ENCODE measurements around the gene NDUFV2. TPM values are rescaled to one million over a fixed set of nuclear protein-coding genes. Genes with fewer than 3 reads are reported as not detected.
"Not testable (repeated sequence)": the region's sequence is repeated elsewhere in the genome, so short reads cannot be mapped to it uniquely, and the experiment has no call there.

NDUFV2 gene
- polyA plus RNA-seq, 2 donors: 163 to 222 TPM

DNA sequence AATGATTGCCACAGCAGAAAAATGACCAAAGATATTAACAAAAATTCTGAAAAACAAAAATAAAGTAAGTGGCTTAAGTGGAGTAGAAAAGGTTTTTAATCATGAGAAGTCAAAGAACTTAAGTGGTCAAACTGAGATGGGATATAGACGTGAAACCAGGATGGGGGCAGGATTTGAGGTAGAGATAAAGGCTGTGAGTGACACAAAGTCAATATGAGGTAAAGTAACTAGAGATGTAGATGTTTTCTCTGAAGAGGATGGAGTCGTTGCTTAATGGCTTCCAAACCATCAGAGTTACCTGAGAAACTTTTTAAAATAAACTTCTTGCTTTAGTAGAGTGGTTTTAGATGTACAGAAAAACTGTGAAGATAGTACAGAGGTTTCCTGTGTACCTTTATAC lies 55.3 kb downstream of the NDUFV2 start:
- H3K9me3 ChIP-seq (ENCODE audit: control insufficient read depth in 2 of 2, insufficient read depth in 1 of 2, low read depth in 1 of 2, low read length in 1 of 2): no peaks in the 10 kb centered on the region
- peaks cover 0 to 3% of the 10 kb centered on the region in 2 donors for H3K4me1 ChIP-seq (ENCODE audit: control insufficient read depth in 2 of 2, insufficient read depth in 2 of 2, low read length in 1 of 2)
- 44 to 49% methylated on average over 2 of the region's 2 CpGs for WGBS, 2 donors

GRCh38 chr18:9160014-9160413 lies 57.5 kb downstream of the NDUFV2 start:
- Histone ChIP-seq H3K27me3 (ENCODE audit: control insufficient read depth in 1 of 2, insufficient read depth in 2 of 2, low read length in 2 of 2) (no peaks in the 10 kb centered on the region), H3K36me3 (ENCODE audit: control insufficient read depth in 2 of 2, insufficient read depth in 2 of 2, low read length in 1 of 2) (no peaks in the 10 kb centered on the region), H3K9me3 (ENCODE audit: control insufficient read depth in 2 of 2, insufficient read depth in 1 of 2, low read depth in 1 of 2, low read length in 1 of 2) (no peaks in the 10 kb centered on the region), H3K4me1 (ENCODE audit: control insufficient read depth in 2 of 2, insufficient read depth in 2 of 2, low read length in 1 of 2) (no peaks in the 10 kb centered on the region), H3K4me3 (ENCODE audit: low read depth in 1 of 2, low read length in 2 of 2) (no peak overlapping the region), H3K27ac (ENCODE audit: low read depth in 2 of 2, low read length in 1 of 2) (no peak overlapping the region)
- WGBS, 2 donors: 89 to 90% methylated on average over 4 of the region's 4 CpGs

More for the DNA sequence above, 55.3 kb downstream of the NDUFV2 start:
- H3K4me3 ChIP-seq (ENCODE audit: low read depth in 1 of 2, low read length in 2 of 2): no peak overlapping the region
- H3K36me3 ChIP-seq (ENCODE audit: control insufficient read depth in 2 of 2, insufficient read depth in 2 of 2, low read length in 1 of 2): peaks cover 0 to 3% of the 10 kb centered on the region in 2 donors
- no peak overlapping the region for H3K27ac ChIP-seq (ENCODE audit: low read depth in 2 of 2, low read length in 1 of 2)
- H3K27me3 ChIP-seq (ENCODE audit: control insufficient read depth in 1 of 2, insufficient read depth in 2 of 2, low read length in 2 of 2): no peaks in the 10 kb centered on the region

GRCh38 chr18:9162663-9163062 lies 60.2 kb downstream of the NDUFV2 start:
- H3K9me3 ChIP-seq (ENCODE audit: control insufficient read depth in 2 of 2, insufficient read depth in 1 of 2, low read depth in 1 of 2, low read length in 1 of 2); H3K27me3 ChIP-seq (ENCODE audit: control insufficient read depth in 1 of 2, insufficient read depth in 2 of 2, low read length in 2 of 2); H3K36me3 ChIP-seq (ENCODE audit: control insufficient read depth in 2 of 2, insufficient read depth in 2 of 2, low read length in 1 of 2); H3K27ac ChIP-seq (ENCODE audit: low read depth in 2 of 2, low read length in 1 of 2); H3K4me1 ChIP-seq (ENCODE audit: control insufficient read depth in 2 of 2, insufficient read depth in 2 of 2, low read length in 1 of 2); H3K4me3 ChIP-seq (ENCODE audit: low read depth in 1 of 2, low read length in 2 of 2): not testable (repeated sequence)
- 95 to 97% methylated on average over 4 of the region's 4 CpGs for WGBS, 2 donors

DNA sequence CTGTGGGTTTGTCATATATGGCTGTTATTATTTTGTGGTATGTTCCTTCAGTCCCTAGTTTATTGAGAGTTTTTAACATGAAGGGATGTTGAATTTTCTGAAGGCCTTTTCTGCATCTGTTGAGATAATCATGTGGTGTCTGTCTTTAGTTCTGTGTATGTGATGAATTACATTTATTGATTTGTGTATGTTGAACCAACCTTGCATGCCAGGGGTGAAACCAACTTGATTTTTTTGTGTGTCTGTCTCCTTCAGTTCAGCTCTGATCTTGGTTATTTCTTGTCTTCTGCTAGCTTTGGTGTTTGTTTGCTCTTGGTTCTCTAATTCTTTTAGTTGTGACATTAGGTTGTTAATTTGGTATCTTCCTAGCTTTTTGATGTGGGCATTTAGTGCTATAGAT lies 61.6 kb downstream of the NDUFV2 start:
- not testable (repeated sequence) for H3K36me3 ChIP-seq (ENCODE audit: control insufficient read depth in 2 of 2, insufficient read depth in 2 of 2, low read length in 1 of 2)

GRCh38 chr18:9165883-9166282 lies 63.4 kb downstream of the NDUFV2 start:
- not testable (repeated sequence) for H3K9me3 ChIP-seq (ENCODE audit: control insufficient read depth in 2 of 2, insufficient read depth in 1 of 2, low read depth in 1 of 2, low read length in 1 of 2); H3K27me3 ChIP-seq (ENCODE audit: control insufficient read depth in 1 of 2, insufficient read depth in 2 of 2, low read length in 2 of 2); H3K27ac ChIP-seq (ENCODE audit: low read depth in 2 of 2, low read length in 1 of 2); H3K4me3 ChIP-seq (ENCODE audit: low read depth in 1 of 2, low read length in 2 of 2); H3K36me3 ChIP-seq (ENCODE audit: control insufficient read depth in 2 of 2, insufficient read depth in 2 of 2, low read length in 1 of 2); H3K4me1 ChIP-seq (ENCODE audit: control insufficient read depth in 2 of 2, insufficient read depth in 2 of 2, low read length in 1 of 2)
- WGBS, 2 donors: 98 to 100% methylated on average over 3 of the region's 3 CpGs

More for the DNA sequence above, 61.6 kb downstream of the NDUFV2 start:
- not testable (repeated sequence) for H3K27me3 ChIP-seq (ENCODE audit: control insufficient read depth in 1 of 2, insufficient read depth in 2 of 2, low read length in 2 of 2); H3K9me3 ChIP-seq (ENCODE audit: control insufficient read depth in 2 of 2, insufficient read depth in 1 of 2, low read depth in 1 of 2, low read length in 1 of 2); H3K27ac ChIP-seq (ENCODE audit: low read depth in 2 of 2, low read length in 1 of 2); H3K4me3 ChIP-seq (ENCODE audit: low read depth in 1 of 2, low read length in 2 of 2); H3K4me1 ChIP-seq (ENCODE audit: control insufficient read depth in 2 of 2, insufficient read depth in 2 of 2, low read length in 1 of 2)

DNA sequence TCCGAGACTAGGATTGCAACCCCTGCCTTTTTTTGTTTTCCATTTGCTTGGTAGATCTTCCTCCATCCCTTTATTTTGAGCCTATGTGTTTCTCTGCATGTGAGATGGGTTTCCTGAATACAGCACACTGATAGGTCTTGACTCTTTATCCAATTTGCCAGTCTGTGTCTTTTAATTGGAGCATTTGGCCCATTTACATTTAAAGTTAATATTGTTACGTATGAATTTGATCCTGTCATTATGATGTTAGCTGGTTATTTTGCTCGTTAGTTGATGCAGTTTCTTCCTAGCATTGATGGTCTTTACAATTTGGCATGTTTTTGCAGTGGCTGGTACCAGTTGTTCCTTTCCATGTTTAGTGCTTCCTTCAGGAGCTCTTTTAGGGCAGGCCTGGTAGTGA lies 67.0 kb downstream of the NDUFV2 start:
- 88 to 93% methylated on average over 3 of the region's 3 CpGs for WGBS, 2 donors

GRCh38 chr18:9171919-9172318 lies 69.4 kb downstream of the NDUFV2 start:
- 95 to 97% methylated on average over 3 of the region's 3 CpGs for WGBS, 2 donors

More for the DNA sequence above, 67.0 kb downstream of the NDUFV2 start:
- not testable (repeated sequence) for H3K4me3 ChIP-seq (ENCODE audit: low read depth in 1 of 2, low read length in 2 of 2); H3K36me3 ChIP-seq (ENCODE audit: control insufficient read depth in 2 of 2, insufficient read depth in 2 of 2, low read length in 1 of 2); H3K27ac ChIP-seq (ENCODE audit: low read depth in 2 of 2, low read length in 1 of 2); H3K4me1 ChIP-seq (ENCODE audit: control insufficient read depth in 2 of 2, insufficient read depth in 2 of 2, low read length in 1 of 2); H3K9me3 ChIP-seq (ENCODE audit: control insufficient read depth in 2 of 2, insufficient read depth in 1 of 2, low read depth in 1 of 2, low read length in 1 of 2); H3K27me3 ChIP-seq (ENCODE audit: control insufficient read depth in 1 of 2, insufficient read depth in 2 of 2, low read length in 2 of 2)

DNA sequence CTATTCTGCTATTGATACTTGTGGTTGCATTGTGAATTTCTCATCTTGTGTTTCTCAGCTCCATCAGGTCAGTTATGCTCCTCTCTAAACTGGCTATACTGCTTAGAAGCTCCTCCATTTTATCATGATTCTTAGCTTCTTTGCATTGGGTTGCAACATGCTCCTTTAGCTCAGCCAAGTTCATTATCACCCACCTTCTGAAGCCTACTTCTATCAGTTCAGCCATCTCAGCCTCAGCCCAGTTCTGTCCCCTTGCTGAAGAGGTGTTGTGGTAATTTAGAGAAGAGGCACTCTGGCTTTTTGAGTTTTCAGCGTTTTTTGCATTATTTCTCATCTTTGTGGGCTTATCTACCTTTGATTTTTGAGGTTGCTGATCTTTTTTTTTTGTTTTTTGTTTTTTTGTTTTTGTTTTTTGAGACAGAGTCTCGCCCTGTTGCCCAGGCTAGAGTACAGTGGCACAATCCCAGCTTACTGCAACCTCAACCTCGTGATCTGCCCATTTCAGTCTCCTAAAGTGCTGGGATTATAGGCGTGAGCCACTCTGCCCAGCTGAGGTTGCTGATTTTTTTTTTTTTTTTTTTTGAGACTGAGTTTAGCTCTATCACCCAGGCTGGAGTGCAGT lies 70.1 kb downstream of the NDUFV2 start:
- WGBS, 2 donors: 87 to 93% methylated on average over 4 of the region's 4 CpGs
- Histone ChIP-seq H3K4me3 (ENCODE audit: low read depth in 1 of 2, low read length in 2 of 2) (no peak overlapping the region), H3K27me3 (ENCODE audit: control insufficient read depth in 1 of 2, insufficient read depth in 2 of 2, low read length in 2 of 2) (no peaks in the 10 kb centered on the region), H3K9me3 (ENCODE audit: control insufficient read depth in 2 of 2, insufficient read depth in 1 of 2, low read depth in 1 of 2, low read length in 1 of 2) (no peaks in the 10 kb centered on the region), H3K4me1 (ENCODE audit: control insufficient read depth in 2 of 2, insufficient read depth in 2 of 2, low read length in 1 of 2) (no peaks in the 10 kb centered on the region), H3K36me3 (ENCODE audit: control insufficient read depth in 2 of 2, insufficient read depth in 2 of 2, low read length in 1 of 2) (no peaks in the 10 kb centered on the region), H3K27ac (ENCODE audit: low read depth in 2 of 2, low read length in 1 of 2) (no peak overlapping the region)

More at GRCh38 chr18:9171919-9172318, 69.4 kb downstream of the NDUFV2 start:
- H3K9me3 ChIP-seq (ENCODE audit: control insufficient read depth in 2 of 2, insufficient read depth in 1 of 2, low read depth in 1 of 2, low read length in 1 of 2); H3K27me3 ChIP-seq (ENCODE audit: control insufficient read depth in 1 of 2, insufficient read depth in 2 of 2, low read length in 2 of 2); H3K4me3 ChIP-seq (ENCODE audit: low read depth in 1 of 2, low read length in 2 of 2); H3K4me1 ChIP-seq (ENCODE audit: control insufficient read depth in 2 of 2, insufficient read depth in 2 of 2, low read length in 1 of 2); H3K27ac ChIP-seq (ENCODE audit: low read depth in 2 of 2, low read length in 1 of 2); H3K36me3 ChIP-seq (ENCODE audit: control insufficient read depth in 2 of 2, insufficient read depth in 2 of 2, low read length in 1 of 2): not testable (repeated sequence)

- Histone ChIP-seq H3K27me3 (ENCODE audit: control insufficient read depth in 1 of 2, insufficient read depth in 2 of 2, low read length in 2 of 2) (no peaks in the 10 kb centered on the region), H3K27ac (ENCODE audit: low read depth in 2 of 2, low read length in 1 of 2) (no peak overlapping the region), H3K4me3 (ENCODE audit: low read depth in 1 of 2, low read length in 2 of 2) (no peak overlapping the region), H3K4me1 (ENCODE audit: control insufficient read depth in 2 of 2, insufficient read depth in 2 of 2, low read length in 1 of 2) (no peaks in the 10 kb centered on the region), H3K9me3 (ENCODE audit: control insufficient read depth in 2 of 2, insufficient read depth in 1 of 2, low read depth in 1 of 2, low read length in 1 of 2) (no peaks in the 10 kb centered on the region), H3K36me3 (ENCODE audit: control insufficient read depth in 2 of 2, insufficient read depth in 2 of 2, low read length in 1 of 2) (no peaks in the 10 kb centered on the region)
- 60 to 73% methylated on average over 6 of the region's 6 CpGs for WGBS, 2 donors
Measured at GRCh38 chr18:9173770-9174233, 71.3 kb downstream of the NDUFV2 start.

- H3K27me3 ChIP-seq (ENCODE audit: control insufficient read depth in 1 of 2, insufficient read depth in 2 of 2, low read length in 2 of 2): no peaks in the 10 kb centered on the region
- no peaks in the 10 kb centered on the region for H3K4me1 ChIP-seq (ENCODE audit: control insufficient read depth in 2 of 2, insufficient read depth in 2 of 2, low read length in 1 of 2)
- WGBS, 2 donors: 87 to 90% methylated on average over 4 of the region's 4 CpGs
- no peak overlapping the region for H3K4me3 ChIP-seq (ENCODE audit: low read depth in 1 of 2, low read length in 2 of 2)
- H3K36me3 ChIP-seq (ENCODE audit: control insufficient read depth in 2 of 2, insufficient read depth in 2 of 2, low read length in 1 of 2): no peaks in the 10 kb centered on the region
- no peaks in the 10 kb centered on the region for H3K9me3 ChIP-seq (ENCODE audit: control insufficient read depth in 2 of 2, insufficient read depth in 1 of 2, low read depth in 1 of 2, low read length in 1 of 2)
- H3K27ac ChIP-seq (ENCODE audit: low read depth in 2 of 2, low read length in 1 of 2): no peak overlapping the region
Measured at GRCh38 chr18:9174302-9174701, 71.8 kb downstream of the NDUFV2 start.

All from esophagus (tissue), 2 donors.